Amniotic stem cell (primary cell): Measurements from ENCODE around the gene C4orf33.

Experiments
- DNase-seq: peaks from one replicate; lab custom pipeline; 2025; lab: John Stamatoyannopoulos, UW

The C4orf33 gene

GRCh38 chr4:129129143-129129542 is 33.2 kb downstream of the C4orf33 start:
- no peak for DNase-seq

GRCh38 chr4:129131343-129131742 is 35.4 kb downstream of the C4orf33 start:
- no peak for DNase-seq

- DNase-seq, result no peak
Measured at GRCh38 chr4:129136433-129136832, 40.5 kb downstream of the C4orf33 start.

- no peak for DNase-seq
Measured at GRCh38 chr4:129138810-129139496, 43.0 kb downstream of the C4orf33 start.

GRCh38 chr4:129140521-129140920 is 44.6 kb downstream of the C4orf33 start:
- no peak for DNase-seq

GRCh38 chr4:129143359-129143758 is 47.4 kb downstream of the C4orf33 start:
- no peak for DNase-seq

GRCh38 chr4:129144755-129145206 is 48.8 kb downstream of the C4orf33 start:
- no peak for DNase-seq

GRCh38 chr4:129145222-129145730 is 49.3 kb downstream of the C4orf33 start:
- no peak for DNase-seq

- no peak for DNase-seq
Measured at GRCh38 chr4:129146639-129147038, 50.7 kb downstream of the C4orf33 start.

- no peak for DNase-seq
Measured at GRCh38 chr4:129148892-129149291, 52.9 kb downstream of the C4orf33 start.

- no peak for DNase-seq
Measured at GRCh38 chr4:129149906-129150305, 54.0 kb downstream of the C4orf33 start.

GRCh38 chr4:129152350-129152749 is 56.4 kb downstream of the C4orf33 start:
- DNase-seq, result no peak

GRCh38 chr4:129153700-129154099 is 57.7 kb downstream of the C4orf33 start:
- DNase-seq, result no peak

- no peak for DNase-seq
Measured at GRCh38 chr4:129162450-129162849, 66.5 kb downstream of the C4orf33 start.

- DNase-seq, result no peak
Measured at GRCh38 chr4:129163427-129163826, 67.5 kb downstream of the C4orf33 start.

- no peak for DNase-seq
Measured at GRCh38 chr4:129164243-129164642, 68.3 kb downstream of the C4orf33 start.
